ENCODE measurements around the gene JMY.
"Not testable (repeated sequence)": the region's sequence is repeated elsewhere in the genome, so short reads cannot be mapped to it uniquely, and the experiment has no call there.

Gene JMY

GRCh38 chr5:79236970-79237739, 1.2 kb downstream of the JMY start:
- DNase-seq = peak; percentile 63 to 70

GRCh38 chr5:79237740-79238560, 2.0 kb downstream of the JMY start:
- DNase-seq = no peak

- DNase-seq = no peak
Measured at GRCh38 chr5:79240561-79240960, 4.6 kb downstream of the JMY start.

GRCh38 chr5:79241535-79241979, 5.6 kb downstream of the JMY start:
- DNase-seq = no peak

- no peak for DNase-seq
Measured at GRCh38 chr5:79242242-79243039, 6.5 kb downstream of the JMY start.

GRCh38 chr5:79243224-79243623, 7.3 kb downstream of the JMY start:
- DNase-seq = no peak

GRCh38 chr5:79254067-79254466, 18.1 kb downstream of the JMY start:
- not testable (repeated sequence) for DNase-seq

GRCh38 chr5:79255786-79256557, 20.0 kb downstream of the JMY start:
- peak; percentile 40 to 44 for DNase-seq

- no peak for DNase-seq
Measured at GRCh38 chr5:79256563-79256962, 20.6 kb downstream of the JMY start.

GRCh38 chr5:79257314-79257713, 21.4 kb downstream of the JMY start:
- no peak for DNase-seq

- no peak for DNase-seq
Measured at GRCh38 chr5:79258801-79259200, 22.9 kb downstream of the JMY start.

GRCh38 chr5:79259383-79259782, 23.5 kb downstream of the JMY start:
- no peak for DNase-seq

- no peak for DNase-seq
Measured at GRCh38 chr5:79259810-79260209, 23.9 kb downstream of the JMY start.

- DNase-seq = no peak
Measured at GRCh38 chr5:79261897-79262296, 26.0 kb downstream of the JMY start.

- no peak for DNase-seq
Measured at GRCh38 chr5:79263290-79263689, 27.4 kb downstream of the JMY start.

GRCh38 chr5:79267180-79267579, 31.2 kb downstream of the JMY start:
- no peak for DNase-seq

- no peak for DNase-seq
Measured at GRCh38 chr5:79269733-79270166, 33.8 kb downstream of the JMY start.

- no peak for DNase-seq
Measured at GRCh38 chr5:79273341-79273740, 37.4 kb downstream of the JMY start.

GRCh38 chr5:79284846-79285245, 48.9 kb downstream of the JMY start:
- DNase-seq = no peak

- no peak for DNase-seq
Measured at GRCh38 chr5:79285285-79285684, 49.4 kb downstream of the JMY start.

- DNase-seq = no peak
Measured at GRCh38 chr5:79285833-79286232, 49.9 kb downstream of the JMY start.

GRCh38 chr5:79287380-79287779, 51.4 kb downstream of the JMY start:
- no peak for DNase-seq
